Skin of body (tissue), 2 donors: ENCODE measurements around the gene SUZ12. TPM values are rescaled to one million over a fixed set of nuclear protein-coding genes. Genes with fewer than 3 reads are reported as not detected.
"Not testable (repeated sequence)": the region's sequence is repeated elsewhere in the genome, so short reads cannot be mapped to it uniquely, and the experiment has no call there.

Experiments used
- DNase-seq: peaks from one replicate; lab custom pipeline; 2025; lab: John Stamatoyannopoulos, UW
- total RNA-seq: library from RNA; depleted of rRNA; stranded (reverse); fragments of >200 nt; gene quantifications from one replicate; pipeline ENCODE4 v1.2.3, GENCODE V29; 2014

SUZ12 gene
- total RNA-seq, 1 donor from 2014 or later, result 30.9 TPM

GRCh38 chr17:31951953-31952352, 15.1 kb downstream of the SUZ12 start:
- not testable (repeated sequence) for DNase-seq

GRCh38 chr17:31964131-31964530, 27.3 kb downstream of the SUZ12 start:
- not testable (repeated sequence) for DNase-seq

GRCh38 chr17:31967648-31968047, 30.8 kb downstream of the SUZ12 start:
- DNase-seq, result no peak

- DNase-seq, result not testable (repeated sequence)
Observed at GRCh38 chr17:31970416-31970815, 33.6 kb downstream of the SUZ12 start.

GRCh38 chr17:31974269-31975071, 37.7 kb downstream of the SUZ12 start:
- not testable (repeated sequence) for DNase-seq

- not testable (repeated sequence) for DNase-seq
Observed at GRCh38 chr17:31975391-31975790, 38.6 kb downstream of the SUZ12 start.

GRCh38 chr17:31991821-31992220, 55.0 kb downstream of the SUZ12 start:
- DNase-seq, result not testable (repeated sequence)

GRCh38 chr17:31997005-31997404, 60.2 kb downstream of the SUZ12 start:
- DNase-seq, result no peak

- peak; percentile 75 for DNase-seq
Observed at GRCh38 chr17:32006957-32007462, 70.2 kb downstream of the SUZ12 start, which contains the start of gene LRRC37B. LRRC37B (plus strand) TSS chr17:32007383; CDS start chr17:32021393, 14,010 bp downstream.

- no peak for DNase-seq
Observed at GRCh38 chr17:32007463-32008298, 70.9 kb downstream of the SUZ12 start.

- DNase-seq, result no peak
Observed at GRCh38 chr17:32009262-32009542, 72.4 kb downstream of the SUZ12 start.

- DNase-seq, result no peak
Observed at GRCh38 chr17:32010114-32010513, 73.3 kb downstream of the SUZ12 start.

- DNase-seq, result no peak
Observed at GRCh38 chr17:32015245-32016013, 78.6 kb downstream of the SUZ12 start.

GRCh38 chr17:32016231-32016630, 79.4 kb downstream of the SUZ12 start:
- DNase-seq, result no peak

GRCh38 chr17:32019228-32019627, 82.4 kb downstream of the SUZ12 start:
- no peak for DNase-seq

- no peak for DNase-seq
Observed at GRCh38 chr17:32020943-32021614, 84.3 kb downstream of the SUZ12 start.

- no peak for DNase-seq
Observed at GRCh38 chr17:32021615-32021955, 84.8 kb downstream of the SUZ12 start.

GRCh38 chr17:32022554-32022953, 85.7 kb downstream of the SUZ12 start:
- not testable (repeated sequence) for DNase-seq

GRCh38 chr17:32027271-32027670, 90.5 kb downstream of the SUZ12 start:
- DNase-seq, result not testable (repeated sequence)

- DNase-seq, result no peak
Observed at GRCh38 chr17:32033223-32033622, 96.4 kb downstream of the SUZ12 start.

- DNase-seq, result not testable (repeated sequence)
Observed at GRCh38 chr17:32033812-32034211, 97.0 kb downstream of the SUZ12 start.
